ENCODE data around the gene PRDM11. TPM values are rescaled to one million over a fixed set of nuclear protein-coding genes. Genes with fewer than 3 reads are reported as not detected.

PRDM11 gene
- total RNA-seq, 1 experiment from 2014 or later = 12.6 TPM

- intact Hi-C loops (cut with micrococcal nuclease; ENCODE audit: unreplicated experiment) = loop anchor here (5.0 kb wide), 1 partner anchor 482 kb away; no protein-coding TSS in a partner anchor
Observed at GRCh38 chr11:45104006-45104789, 42.2 kb upstream of the PRDM11 start.

GRCh38 chr11:45104790-45105084 lies 41.7 kb upstream of the PRDM11 start:
- ChIA-PET CTCF (interaction anchor here (0.7 to 9.8 kb wide), 6 partner anchors 158 to 193 kb away, joined by 3 to 299 read pairs (median 4); no protein-coding TSS in a partner anchor), POLR2A (ENCODE audit: low non-redundant PET) (no interaction called here)
- no peaks in the 10 kb centered on the region for H3K4me1 ChIP-seq (ENCODE audit: insufficient read depth, low read length, poor library complexity, severe bottlenecking)
- DNase-seq (ENCODE audit: low spot score) = no peak
- intact Hi-C loops (cut with micrococcal nuclease; ENCODE audit: unreplicated experiment) = loop anchor here (1.0 to 5.0 kb wide), 3 partner anchors 168 to 482 kb away; no protein-coding TSS in a partner anchor
- no peaks in the 10 kb centered on the region for H3K9me3 ChIP-seq (ENCODE audit: low read depth, low read length, poor library complexity, severe bottlenecking)
- H3K36me3 ChIP-seq (ENCODE audit: insufficient read depth, low read length, poor library complexity, severe bottlenecking) = no peaks in the 10 kb centered on the region
- H3K27ac ChIP-seq (ENCODE audit: low read depth, low read length, poor library complexity, severe bottlenecking) = no peak overlapping the region
- no peak overlapping the region for H3K4me3 ChIP-seq (ENCODE audit: low read depth, low read length, poor library complexity, severe bottlenecking)
- no TSS peak for BruUV-seq (replicated peaks)
- peaks cover 22% of the 10 kb centered on the region for H3K27me3 ChIP-seq (replicated peaks; ENCODE audit: insufficient read depth, low read depth, low read length, poor library complexity)
- TF ChIP-seq EZH2 (IDR thresholded peaks at IDR 0.05; ENCODE audit: borderline replicate concordance, low read depth, low read length, poor library complexity, severe bottlenecking) (no peak), CTCF (conservative IDR thresholded peaks at IDR 0.05; ENCODE audit: low read depth, low read length) (no peak)

More at GRCh38 chr11:45104006-45104789, 42.2 kb upstream of the PRDM11 start:
- no TSS peak for BruUV-seq (replicated peaks)
- POLR2A ChIA-PET (ENCODE audit: low non-redundant PET) = interaction anchor here (0.6 kb wide), 1 partner anchor 9 kb away, joined by 3 read pairs; no protein-coding TSS in a partner anchor
- CTCF ChIA-PET = interaction anchor here (0.7 to 9.8 kb wide), 6 partner anchors 11 to 193 kb away, joined by 3 to 299 read pairs (median 4); no protein-coding TSS in a partner anchor
- DNase-seq (ENCODE audit: low spot score) = no peak
- Histone ChIP-seq H3K27ac (ENCODE audit: low read depth, low read length, poor library complexity, severe bottlenecking) (no peak overlapping the region), H3K27me3 (replicated peaks; ENCODE audit: insufficient read depth, low read depth, low read length, poor library complexity) (peaks cover 26% of the 10 kb centered on the region), H3K36me3 (ENCODE audit: insufficient read depth, low read length, poor library complexity, severe bottlenecking) (no peaks in the 10 kb centered on the region), H3K4me1 (ENCODE audit: insufficient read depth, low read length, poor library complexity, severe bottlenecking) (no peaks in the 10 kb centered on the region), H3K4me3 (ENCODE audit: low read depth, low read length, poor library complexity, severe bottlenecking) (no peak overlapping the region), H3K9me3 (ENCODE audit: low read depth, low read length, poor library complexity, severe bottlenecking) (no peaks in the 10 kb centered on the region)
- no peak for TF ChIP-seq CTCF (conservative IDR thresholded peaks at IDR 0.05; ENCODE audit: low read depth, low read length)
- no peak for TF ChIP-seq EZH2 (IDR thresholded peaks at IDR 0.05; ENCODE audit: borderline replicate concordance, low read depth, low read length, poor library complexity, severe bottlenecking)

- TF ChIP-seq EZH2 (IDR thresholded peaks at IDR 0.05; ENCODE audit: borderline replicate concordance, low read depth, low read length, poor library complexity, severe bottlenecking) (no peak), CTCF (conservative IDR thresholded peaks at IDR 0.05; ENCODE audit: low read depth, low read length) (peak; percentile 100)
- peaks cover 15% of the 10 kb centered on the region for H3K27me3 ChIP-seq (replicated peaks; ENCODE audit: insufficient read depth, low read depth, low read length, poor library complexity)
- H3K4me3 ChIP-seq (ENCODE audit: low read depth, low read length, poor library complexity, severe bottlenecking) = no peak overlapping the region
- ChIA-PET CTCF (interaction anchor here (0.6 to 9.8 kb wide), 9 partner anchors 159 to 378 kb away, joined by 3 to 299 read pairs (median 4); no protein-coding TSS in a partner anchor), POLR2A (ENCODE audit: low non-redundant PET) (no interaction called here)
- BruUV-seq (replicated peaks) = no TSS peak
- intact Hi-C loops (cut with micrococcal nuclease; ENCODE audit: unreplicated experiment) = loop anchor here (1.0 kb wide), 2 partner anchors 169 to 178 kb away; no protein-coding TSS in a partner anchor
- DNase-seq (ENCODE audit: low spot score) = peak; percentile 95
- no peak overlapping the region for H3K27ac ChIP-seq (ENCODE audit: low read depth, low read length, poor library complexity, severe bottlenecking)
- no peaks in the 10 kb centered on the region for H3K9me3 ChIP-seq (ENCODE audit: low read depth, low read length, poor library complexity, severe bottlenecking)
- no peaks in the 10 kb centered on the region for H3K4me1 ChIP-seq (ENCODE audit: insufficient read depth, low read length, poor library complexity, severe bottlenecking)
- H3K36me3 ChIP-seq (ENCODE audit: insufficient read depth, low read length, poor library complexity, severe bottlenecking) = no peaks in the 10 kb centered on the region
Observed at GRCh38 chr11:45105233-45105983, 41.0 kb upstream of the PRDM11 start.

All from A673 (cell line).